Left kidney (tissue), 2 donors: Measurements from ENCODE around the gene BCL2L1. TPM values are rescaled to one million over a fixed set of nuclear protein-coding genes. Genes with fewer than 3 reads are reported as not detected.

Experiments
- DNase-seq: peaks from one replicate; pipeline ENCODE4 v3.0.0-alpha.2; 2013
- polyA plus RNA-seq: library from polyadenylated mRNA; unstranded; fragments of 120-200 nt; gene quantifications from one replicate; pipeline ENCODE4 v1.2.1, GENCODE V29; 2013; ENCODE audit not compliant: insufficient read length

Gene BCL2L1
- polyA plus RNA-seq, 1 donor, result 66.2 TPM

GRCh38 chr20:31695849-31696804, 26.5 kb downstream of the BCL2L1 start:
- no peak for DNase-seq

- no peak for DNase-seq
Observed at GRCh38 chr20:31694842-31695593, 27.6 kb downstream of the BCL2L1 start.

- no peak for DNase-seq
Observed at GRCh38 chr20:31693987-31694661, 28.5 kb downstream of the BCL2L1 start.

GRCh38 chr20:31693402-31693801, 29.3 kb downstream of the BCL2L1 start:
- DNase-seq, result no peak

- no peak for DNase-seq
Observed at GRCh38 chr20:31691646-31692275, 30.9 kb downstream of the BCL2L1 start.

GRCh38 chr20:31690124-31690666, 32.5 kb downstream of the BCL2L1 start:
- no peak for DNase-seq

GRCh38 chr20:31689141-31689540, 33.5 kb downstream of the BCL2L1 start:
- no peak for DNase-seq

GRCh38 chr20:31687777-31688176, 34.9 kb downstream of the BCL2L1 start:
- DNase-seq, result no peak

- no peak for DNase-seq
Observed at GRCh38 chr20:31685853-31686643, 36.6 kb downstream of the BCL2L1 start.

- DNase-seq, result no peak
Observed at GRCh38 chr20:31684153-31685015, 38.3 kb downstream of the BCL2L1 start.

- DNase-seq, result no peak
Observed at GRCh38 chr20:31682927-31683326, 39.7 kb downstream of the BCL2L1 start.

GRCh38 chr20:31682352-31682751, 40.3 kb downstream of the BCL2L1 start:
- no peak for DNase-seq

- DNase-seq, result no peak
Observed at GRCh38 chr20:31681769-31682168, 40.9 kb downstream of the BCL2L1 start.

- DNase-seq, result no peak
Observed at GRCh38 chr20:31681128-31681727, 41.4 kb downstream of the BCL2L1 start.

GRCh38 chr20:31680286-31681127, 42.2 kb downstream of the BCL2L1 start:
- no peak for DNase-seq

GRCh38 chr20:31679357-31680285, 43.0 kb downstream of the BCL2L1 start:
- no peak for DNase-seq
